Stimulated activated CD8-positive, alpha-beta memory T cell treated with anti-CD3 and anti-CD28 coated beads, Interleukin-15, amount 100 ng/mL, for 48 hours (primary cell): ENCODE data around the gene PACS1.

Source experiments
- DNase-seq, 2 donors: peaks; one replicate each; pipeline ENCODE4 v3.0.0-alpha.2; 2020; ENCODE audit warnings: low read depth in 2 of 2

The PACS1 gene

GRCh38 chr11:66184728-66185127, 114.7 kb downstream of the PACS1 start:
- DNase-seq = no peak

GRCh38 chr11:66186470-66186869, 116.4 kb downstream of the PACS1 start:
- no peak for DNase-seq

GRCh38 chr11:66187453-66187852, 117.4 kb downstream of the PACS1 start:
- no peak for DNase-seq

- no peak for DNase-seq
These were observed 118.5 kb downstream of the PACS1 start for GRCh38 chr11:66188580-66188979.

GRCh38 chr11:66189031-66189745, 119.1 kb downstream of the PACS1 start:
- no peak for DNase-seq

- DNase-seq = no peak
These were observed 120.7 kb downstream of the PACS1 start for GRCh38 chr11:66190786-66191185.

- no peak for DNase-seq
These were observed 122.2 kb downstream of the PACS1 start for GRCh38 chr11:66192181-66192863.

GRCh38 chr11:66194391-66194790, 124.3 kb downstream of the PACS1 start:
- no peak for DNase-seq

GRCh38 chr11:66195867-66196266, 125.8 kb downstream of the PACS1 start:
- no peak for DNase-seq

GRCh38 chr11:66203847-66204246, 133.8 kb downstream of the PACS1 start:
- DNase-seq = no peak

- no peak for DNase-seq
These were observed 134.3 kb downstream of the PACS1 start for GRCh38 chr11:66204412-66204811.

GRCh38 chr11:66207816-66208215, 137.7 kb downstream of the PACS1 start:
- DNase-seq = no peak

- no peak for DNase-seq
These were observed 141.0 kb downstream of the PACS1 start for GRCh38 chr11:66211100-66211499.

- DNase-seq = no peak
These were observed 146.8 kb downstream of the PACS1 start for GRCh38 chr11:66216911-66217310.

- no peak for DNase-seq
These were observed 148.0 kb downstream of the PACS1 start for GRCh38 chr11:66218036-66218435.

- DNase-seq = no peak
These were observed 149.0 kb downstream of the PACS1 start for GRCh38 chr11:66218846-66219620.

- DNase-seq = no peak
These were observed 149.9 kb downstream of the PACS1 start for GRCh38 chr11:66219846-66220565.

- DNase-seq = no peak
These were observed 150.5 kb downstream of the PACS1 start for GRCh38 chr11:66220566-66220935.

GRCh38 chr11:66221012-66221411, 150.9 kb downstream of the PACS1 start:
- no peak for DNase-seq

- no peak for DNase-seq
These were observed 151.7 kb downstream of the PACS1 start for GRCh38 chr11:66221726-66222236.

GRCh38 chr11:66222358-66223149, 152.5 kb downstream of the PACS1 start:
- peak; percentile 82 to 88 for DNase-seq
